Measurements from ENCODE around the gene MEPCE. TPM values are rescaled to one million over a fixed set of nuclear protein-coding genes. Genes with fewer than 3 reads are reported as not detected.

MEPCE gene
- total and polyA plus RNA-seq, 9 of the 15 experiments (the other 6 are each of a cell fraction or from before 2014, with no cell fraction given): 10.9 to 76.3 (median 44.1) TPM

- H3K27me3 ChIP-seq (ENCODE audit: control insufficient read depth in 2 of 2, insufficient read depth in 2 of 2, low read length in 2 of 2): no peaks in the 10 kb centered on the region
- no peaks in the 10 kb centered on the region for H3K9me3 ChIP-seq (replicated peaks; ENCODE audit: control insufficient read depth, insufficient read depth, low read depth, low read length)
- peaks cover 0 to 26% of the 10 kb centered on the region in 2 experiments; a peak in 4 of 5 replicates for H3K4me1 ChIP-seq (replicated peaks in 1 of 2; ENCODE audit: control insufficient read depth in 2 of 2, insufficient read depth in 2 of 2, low read length in 2 of 2)
- WGBS (ENCODE audit: insufficient coverage, low coverage, missing lambda C conversion rate): 61% methylated on average over 8 of the region's 8 CpGs
- FAIRE-seq (peak; percentile 32), DNase-seq (ENCODE audit: extremely low read depth in 1 of 4, low spot score in 3 of 4) (no peak), ATAC-seq (no peak)
- intact Hi-C loops (cut with micrococcal nuclease): loop anchor here (5.0 kb wide), 1 partner anchor 387 kb away; the partner anchor contains the start of gene SLC12A9
- in situ Hi-C loops (cut with MboI): loop anchor here (25.0 kb wide), 1 partner anchor 97 kb away; the partner anchor contains the start of gene SAP25
- peaks cover 30% of the 10 kb centered on the region; the same call in 2 of the 3 replicates for H3K36me3 ChIP-seq (ENCODE audit: control insufficient read depth, insufficient read depth, low read length)
- no peak overlapping the region for H3K4me3 ChIP-seq
- no TSS peak for BruUV-seq (replicated peaks)
- ChIA-PET CTCF (ENCODE audit: low intra/inter-chr PET ratio) (interaction anchor here (1.0 to 3.4 kb wide), 2 partner anchors 14 to 94 kb away, joined by 3 to 10 read pairs; no protein-coding TSS in a partner anchor), POLR2A (interaction anchor here (0.7 to 1.1 kb wide), 4 partner anchors 10 to 121 kb away, joined by 3 read pairs; partner anchors contain the start of genes FBXO24 and LRCH4)
- H3K4me2 ChIP-seq (ENCODE audit: insufficient read depth, low read length): no peak overlapping the region
- H4K20me1 ChIP-seq (replicated peaks; ENCODE audit: control insufficient read depth, insufficient read depth, low read length): peaks cover 8% of the 10 kb centered on the region; the same call in 1 of the 2 replicates
- no peak overlapping the region for H3K27ac ChIP-seq (ENCODE audit: extremely low read depth, low read depth, low read length)
- TF ChIP-seq, protein P1, sequence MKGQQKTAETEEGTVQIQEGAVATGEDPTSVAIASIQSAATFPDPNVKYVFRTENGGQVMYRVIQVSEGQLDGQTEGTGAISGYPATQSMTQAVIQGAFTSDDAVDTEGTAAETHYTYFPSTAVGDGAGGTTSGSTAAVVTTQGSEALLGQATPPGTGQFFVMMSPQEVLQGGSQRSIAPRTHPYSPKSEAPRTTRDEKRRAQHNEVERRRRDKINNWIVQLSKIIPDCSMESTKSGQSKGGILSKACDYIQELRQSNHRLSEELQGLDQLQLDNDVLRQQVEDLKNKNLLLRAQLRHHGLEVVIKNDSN (CRISPR knock-in tag; IDR thresholded peaks at IDR 0.05): 0 out of 2 replicates have a peak, but pooled peaks have one; percentile 8
- TF ChIP-seq, protein P2, sequence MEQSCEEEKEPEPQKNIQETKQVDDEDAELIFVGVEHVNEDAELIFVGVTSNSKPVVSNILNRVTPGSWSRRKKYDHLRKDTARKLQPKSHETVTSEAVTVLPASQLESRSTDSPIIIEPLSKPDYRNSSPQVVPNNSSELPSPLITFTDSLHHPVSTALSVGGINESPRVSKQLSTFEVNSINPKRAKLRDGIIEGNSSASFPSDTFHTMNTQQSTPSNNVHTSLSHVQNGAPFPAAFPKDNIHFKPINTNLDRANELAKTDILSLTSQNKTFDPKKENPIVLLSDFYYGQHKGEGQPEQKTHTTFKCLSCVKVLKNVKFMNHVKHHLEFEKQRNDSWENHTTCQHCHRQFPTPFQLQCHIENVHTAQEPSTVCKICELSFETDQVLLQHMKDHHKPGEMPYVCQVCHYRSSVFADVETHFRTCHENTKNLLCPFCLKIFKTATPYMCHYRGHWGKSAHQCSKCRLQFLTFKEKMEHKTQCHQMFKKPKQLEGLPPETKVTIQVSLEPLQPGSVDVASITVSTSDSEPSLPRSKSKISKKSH (CRISPR knock-in tag; IDR thresholded peaks at IDR 0.05): no peak
- TF ChIP-seq CHCHD3 (CRISPR knock-in tag; IDR thresholded peaks at IDR 0.05): no peak
- H3K79me2 ChIP-seq (ENCODE audit: control insufficient read depth, insufficient read depth, low read length): peaks cover 3% of the 10 kb centered on the region; the same call in 1 of the 3 replicates
- H3K9ac ChIP-seq (ENCODE audit: insufficient read depth in 1 of 2, low read depth in 2 of 2, low read length in 2 of 2): peak overlapping the region in 1 of 2 experiments; percentile 1; a peak in 1 of 4 replicates
- H2AFZ ChIP-seq (ENCODE audit: low read depth, low read length): no peak overlapping the region
- no peaks in the 10 kb centered on the region for H3K9me1 ChIP-seq (ENCODE audit: control insufficient read depth, insufficient read depth, low read length)
These were observed 35.7 kb downstream of the MEPCE start for GRCh38 chr7:100465299-100465698.
